Measurements from ENCODE around the gene CUL3.

The CUL3 gene

DNA sequence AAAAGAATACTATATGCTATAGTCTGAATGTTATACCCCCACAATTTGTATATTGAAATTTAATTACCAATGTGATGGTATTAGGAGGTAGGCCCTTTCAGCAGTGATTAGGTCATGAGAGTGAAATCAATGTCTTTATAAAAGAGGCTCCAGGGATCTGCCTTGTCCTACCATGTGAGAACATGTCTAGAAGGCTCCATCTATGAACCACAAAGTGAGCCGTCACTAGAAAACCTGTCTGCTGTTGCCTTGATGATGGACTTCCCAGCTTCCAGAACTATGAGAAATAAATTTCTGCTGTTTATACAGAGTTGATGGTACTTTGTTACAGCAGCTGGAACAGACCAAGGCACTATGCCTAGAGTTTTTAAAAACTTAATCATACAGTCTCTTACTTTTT lies 136.9 kb downstream of the CUL3 start:
- Histone ChIP-seq H3K36me3 (ENCODE audit: insufficient read depth, low read length) (no peaks in the 10 kb centered on the region), H3K9me3 (ENCODE audit: low read length) (no peaks in the 10 kb centered on the region), H3K4me1 (ENCODE audit: insufficient read depth, low read length, severe bottlenecking) (no peaks in the 10 kb centered on the region), H3K4me2 (ENCODE audit: low read length) (no peak overlapping the region), H3K9me2 (ENCODE audit: low read depth, low read length) (no peaks in the 10 kb centered on the region), H3K9ac (ENCODE audit: low read length) (no peak overlapping the region), H3K27ac (ENCODE audit: low read depth, low read length, poor library complexity, severe bottlenecking) (no peak overlapping the region), H3K4me3 (ENCODE audit: low read depth, low read length, poor library complexity, severe bottlenecking) (no peak overlapping the region), H4K20me1 (ENCODE audit: insufficient read depth, low read length) (no peaks in the 10 kb centered on the region), H3K27me3 (ENCODE audit: insufficient read depth, low read length) (no peaks in the 10 kb centered on the region), H2AFZ (ENCODE audit: low read length) (no peak overlapping the region), H3F3A (ENCODE audit: insufficient read depth, low read length) (no peaks in the 10 kb centered on the region), H3K79me2 (ENCODE audit: insufficient read depth, low read length) (no peaks in the 10 kb centered on the region)
- TF ChIP-seq, protein P1, sequence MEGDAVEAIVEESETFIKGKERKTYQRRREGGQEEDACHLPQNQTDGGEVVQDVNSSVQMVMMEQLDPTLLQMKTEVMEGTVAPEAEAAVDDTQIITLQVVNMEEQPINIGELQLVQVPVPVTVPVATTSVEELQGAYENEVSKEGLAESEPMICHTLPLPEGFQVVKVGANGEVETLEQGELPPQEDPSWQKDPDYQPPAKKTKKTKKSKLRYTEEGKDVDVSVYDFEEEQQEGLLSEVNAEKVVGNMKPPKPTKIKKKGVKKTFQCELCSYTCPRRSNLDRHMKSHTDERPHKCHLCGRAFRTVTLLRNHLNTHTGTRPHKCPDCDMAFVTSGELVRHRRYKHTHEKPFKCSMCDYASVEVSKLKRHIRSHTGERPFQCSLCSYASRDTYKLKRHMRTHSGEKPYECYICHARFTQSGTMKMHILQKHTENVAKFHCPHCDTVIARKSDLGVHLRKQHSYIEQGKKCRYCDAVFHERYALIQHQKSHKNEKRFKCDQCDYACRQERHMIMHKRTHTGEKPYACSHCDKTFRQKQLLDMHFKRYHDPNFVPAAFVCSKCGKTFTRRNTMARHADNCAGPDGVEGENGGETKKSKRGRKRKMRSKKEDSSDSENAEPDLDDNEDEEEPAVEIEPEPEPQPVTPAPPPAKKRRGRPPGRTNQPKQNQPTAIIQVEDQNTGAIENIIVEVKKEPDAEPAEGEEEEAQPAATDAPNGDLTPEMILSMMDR (IDR thresholded peaks at IDR 0.05; ENCODE audit: low read length) = no peak
- no peak for TF ChIP-seq EZH2 (IDR thresholded peaks at IDR 0.05; ENCODE audit: borderline replicate concordance, low read length)

GRCh38 chr2:224444783-224445182 lies 140.4 kb downstream of the CUL3 start:
- no peak overlapping the region for H3K4me3 ChIP-seq (ENCODE audit: low read depth, low read length, poor library complexity, severe bottlenecking)
- H3K9ac ChIP-seq (ENCODE audit: low read length) = no peak overlapping the region
- H4K20me1 ChIP-seq (ENCODE audit: insufficient read depth, low read length) = no peaks in the 10 kb centered on the region
- no peaks in the 10 kb centered on the region for H3K79me2 ChIP-seq (ENCODE audit: insufficient read depth, low read length)
- H3K9me2 ChIP-seq (ENCODE audit: low read depth, low read length) = no peaks in the 10 kb centered on the region
- no peak overlapping the region for H3K4me2 ChIP-seq (ENCODE audit: low read length)
- H2AFZ ChIP-seq (ENCODE audit: low read length) = no peak overlapping the region
- H3K27ac ChIP-seq (ENCODE audit: low read depth, low read length, poor library complexity, severe bottlenecking) = no peak overlapping the region
- H3K4me1 ChIP-seq (ENCODE audit: insufficient read depth, low read length, severe bottlenecking) = peaks cover 12% of the 10 kb centered on the region
- no peak for TF ChIP-seq EZH2 (IDR thresholded peaks at IDR 0.05; ENCODE audit: borderline replicate concordance, low read length)
- TF ChIP-seq, protein P1 (IDR thresholded peaks at IDR 0.05; ENCODE audit: low read length) = no peak
- peaks cover 7% of the 10 kb centered on the region; the same call in 1 of the 2 replicates for H3K27me3 ChIP-seq (ENCODE audit: insufficient read depth, low read length)
- H3K9me3 ChIP-seq (ENCODE audit: low read length) = no peaks in the 10 kb centered on the region
- no peaks in the 10 kb centered on the region for H3F3A ChIP-seq (ENCODE audit: insufficient read depth, low read length)
- no peaks in the 10 kb centered on the region for H3K36me3 ChIP-seq (ENCODE audit: insufficient read depth, low read length)

DNA sequence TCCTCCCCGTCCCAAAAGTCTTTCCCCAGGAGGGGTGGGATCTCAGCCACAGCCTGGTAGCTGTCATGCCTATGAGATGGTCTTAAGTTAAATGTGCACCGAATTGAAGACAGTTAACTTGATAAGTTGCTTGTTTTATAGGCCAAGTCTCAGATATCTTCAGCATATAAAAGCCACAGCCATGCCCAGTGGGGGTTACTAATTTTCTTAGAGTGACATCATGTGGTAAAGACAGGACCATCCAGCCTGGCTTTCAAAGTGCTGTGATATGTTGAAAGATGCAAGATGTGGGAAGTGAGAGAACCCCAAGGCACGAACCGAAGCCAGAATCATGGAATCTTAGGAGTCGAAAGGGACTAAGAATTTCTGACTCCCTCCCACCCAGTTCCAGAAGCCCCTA lies 141.1 kb downstream of the CUL3 start:
- H3K9me3 ChIP-seq (ENCODE audit: low read length) = no peaks in the 10 kb centered on the region
- H2AFZ ChIP-seq (ENCODE audit: low read length) = no peak overlapping the region
- H3K9me2 ChIP-seq (ENCODE audit: low read depth, low read length) = no peaks in the 10 kb centered on the region
- H3K36me3 ChIP-seq (ENCODE audit: insufficient read depth, low read length) = no peaks in the 10 kb centered on the region
- no peaks in the 10 kb centered on the region for H4K20me1 ChIP-seq (ENCODE audit: insufficient read depth, low read length)
- H3F3A ChIP-seq (ENCODE audit: insufficient read depth, low read length) = no peaks in the 10 kb centered on the region
- H3K27me3 ChIP-seq (ENCODE audit: insufficient read depth, low read length) = peaks cover 7% of the 10 kb centered on the region; the same call in 1 of the 2 replicates
- H3K27ac ChIP-seq (ENCODE audit: low read depth, low read length, poor library complexity, severe bottlenecking) = no peak overlapping the region
- H3K9ac ChIP-seq (ENCODE audit: low read length) = no peak overlapping the region
- H3K4me2 ChIP-seq (ENCODE audit: low read length) = no peak overlapping the region
- no peak overlapping the region for H3K4me3 ChIP-seq (ENCODE audit: low read depth, low read length, poor library complexity, severe bottlenecking)
- no peak for TF ChIP-seq EZH2 (IDR thresholded peaks at IDR 0.05; ENCODE audit: borderline replicate concordance, low read length)
- TF ChIP-seq, protein P1 (IDR thresholded peaks at IDR 0.05; ENCODE audit: low read length) = no peak
- H3K4me1 ChIP-seq (ENCODE audit: insufficient read depth, low read length, severe bottlenecking) = peaks cover 12% of the 10 kb centered on the region
- no peaks in the 10 kb centered on the region for H3K79me2 ChIP-seq (ENCODE audit: insufficient read depth, low read length)
